ENCODE results near the gene GRPR.
"Not testable (repeated sequence)": the region's sequence is repeated elsewhere in the genome, so short reads cannot be mapped to it uniquely, and the experiment has no call there.

The GRPR gene

DNA sequence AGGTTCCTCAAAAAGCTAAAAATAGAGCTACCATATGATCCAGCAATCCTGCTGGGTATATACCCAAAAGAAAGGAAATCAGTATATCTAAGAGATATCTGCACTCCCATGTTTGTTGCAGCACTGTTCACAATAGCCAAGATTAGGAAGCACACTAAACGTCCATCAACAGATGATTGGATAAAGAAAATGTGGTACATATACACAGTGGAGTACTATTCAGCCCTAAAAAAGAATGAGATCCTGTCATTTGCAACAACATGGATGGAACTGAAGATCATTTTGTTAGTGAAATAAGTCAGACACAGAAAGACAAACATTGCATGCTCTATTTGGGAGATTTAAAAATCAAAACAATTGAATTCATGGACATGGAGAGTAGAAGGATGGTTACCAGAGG is 21.7 kb downstream of the GRPR start:
- not testable (repeated sequence) for H3K4me3 ChIP-seq (ENCODE audit: low read depth in 1 of 2, low read length in 2 of 2); H3K27me3 ChIP-seq (ENCODE audit: control insufficient read depth in 1 of 2, insufficient read depth in 2 of 2, low read length in 2 of 2); H3K9ac ChIP-seq (ENCODE audit: low read depth in 1 of 2, low read length in 2 of 2); H3K36me3 ChIP-seq (ENCODE audit: control insufficient read depth in 1 of 2, insufficient read depth in 2 of 2, low read length in 2 of 2); H3K9me3 ChIP-seq (ENCODE audit: control insufficient read depth in 1 of 2, low read length in 2 of 2); H3K4me1 ChIP-seq (ENCODE audit: control insufficient read depth in 1 of 2, insufficient read depth in 2 of 2, low read length in 2 of 2); H3K27ac ChIP-seq (ENCODE audit: low read depth, low read length)

DNA sequence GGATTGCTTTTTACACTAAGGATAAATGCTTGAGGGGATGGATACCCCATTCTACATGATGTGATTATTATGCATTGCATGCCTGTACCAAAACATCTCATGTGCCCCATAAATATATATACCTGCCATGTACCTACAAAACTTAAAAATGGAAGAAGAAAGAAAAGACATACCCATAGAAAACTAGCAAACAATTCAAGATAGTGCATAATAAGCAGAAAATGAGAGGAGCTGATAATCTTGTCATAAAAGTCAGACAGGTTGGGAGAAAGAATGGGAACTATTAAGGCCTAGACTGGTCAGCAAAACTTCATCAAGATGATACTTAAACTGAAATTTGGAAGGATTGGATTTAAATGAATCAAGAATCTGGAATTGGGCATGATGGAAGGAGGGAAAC is 22.3 kb downstream of the GRPR start:
- H3K4me1 ChIP-seq (ENCODE audit: control insufficient read depth in 1 of 2, insufficient read depth in 2 of 2, low read length in 2 of 2): no peaks in the 10 kb centered on the region
- H3K9ac ChIP-seq (ENCODE audit: low read depth in 1 of 2, low read length in 2 of 2): no peak overlapping the region
- H3K27ac ChIP-seq (ENCODE audit: low read depth, low read length): no peak overlapping the region
- H3K36me3 ChIP-seq (ENCODE audit: control insufficient read depth in 1 of 2, insufficient read depth in 2 of 2, low read length in 2 of 2): no peaks in the 10 kb centered on the region
- no peaks in the 10 kb centered on the region for H3K9me3 ChIP-seq (ENCODE audit: control insufficient read depth in 1 of 2, low read length in 2 of 2)
- no peak overlapping the region for H3K4me3 ChIP-seq (ENCODE audit: low read depth in 1 of 2, low read length in 2 of 2)
- no peaks in the 10 kb centered on the region for H3K27me3 ChIP-seq (ENCODE audit: control insufficient read depth in 1 of 2, insufficient read depth in 2 of 2, low read length in 2 of 2)

DNA sequence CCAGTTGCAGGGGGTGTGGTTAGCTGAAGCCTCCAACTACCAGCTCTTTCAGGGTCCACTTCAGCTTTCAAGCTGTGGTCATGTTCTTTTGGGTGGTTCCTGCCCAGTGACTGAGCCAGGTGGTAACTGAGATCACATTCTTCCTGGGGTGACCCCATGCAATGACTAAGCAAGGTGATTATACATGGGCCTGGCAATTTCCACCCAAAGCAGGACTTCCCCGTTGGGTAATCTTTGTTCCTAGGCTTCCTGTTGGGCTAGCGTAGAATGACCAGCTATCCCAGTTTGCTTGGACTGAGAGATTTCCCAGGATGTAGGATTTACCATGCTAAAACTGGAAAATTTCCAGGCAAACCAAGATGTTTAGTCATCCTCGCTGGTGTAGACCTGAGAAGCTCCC is 25.5 kb downstream of the GRPR start:
- H3K27ac ChIP-seq (ENCODE audit: low read depth, low read length): no peak overlapping the region
- no peaks in the 10 kb centered on the region for H3K27me3 ChIP-seq (ENCODE audit: control insufficient read depth in 1 of 2, insufficient read depth in 2 of 2, low read length in 2 of 2)
- H3K9ac ChIP-seq (ENCODE audit: low read depth in 1 of 2, low read length in 2 of 2): no peak overlapping the region
- no peak overlapping the region for H3K4me3 ChIP-seq (ENCODE audit: low read depth in 1 of 2, low read length in 2 of 2)
- H3K4me1 ChIP-seq (ENCODE audit: control insufficient read depth in 1 of 2, insufficient read depth in 2 of 2, low read length in 2 of 2): no peaks in the 10 kb centered on the region
- no peaks in the 10 kb centered on the region for H3K36me3 ChIP-seq (ENCODE audit: control insufficient read depth in 1 of 2, insufficient read depth in 2 of 2, low read length in 2 of 2)
- no peaks in the 10 kb centered on the region for H3K9me3 ChIP-seq (ENCODE audit: control insufficient read depth in 1 of 2, low read length in 2 of 2)

DNA sequence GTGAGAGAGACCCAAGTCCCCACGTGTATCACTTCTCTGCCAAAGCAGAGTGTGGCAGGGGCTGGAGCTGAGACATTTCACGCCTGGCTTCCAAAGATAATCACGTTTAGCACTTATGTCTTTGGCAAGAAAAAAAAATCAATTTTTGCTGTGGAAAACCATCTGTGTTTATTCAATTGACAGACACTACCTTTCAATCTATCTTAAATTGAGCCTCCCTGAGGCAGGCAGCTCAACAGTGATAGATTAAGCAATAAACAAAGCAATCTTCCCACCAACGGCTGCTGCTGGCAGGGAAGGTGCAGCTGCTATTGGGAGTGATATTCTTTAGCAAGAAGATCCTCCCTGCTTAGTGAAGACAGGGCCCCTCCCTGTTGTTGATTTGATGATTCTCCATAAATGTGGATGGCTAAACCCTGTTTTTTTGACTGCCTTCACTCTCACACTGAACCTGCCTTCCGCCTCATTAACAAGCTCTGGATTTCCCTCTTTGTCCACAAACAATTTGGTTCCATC is 32.3 kb downstream of the GRPR start:
- H3K4me1 ChIP-seq (ENCODE audit: control insufficient read depth in 1 of 2, insufficient read depth in 2 of 2, low read length in 2 of 2): no peaks in the 10 kb centered on the region
- H3K4me3 ChIP-seq (ENCODE audit: low read depth in 1 of 2, low read length in 2 of 2): no peak overlapping the region
- H3K27ac ChIP-seq (ENCODE audit: low read depth, low read length): no peak overlapping the region
- H3K27me3 ChIP-seq (ENCODE audit: control insufficient read depth in 1 of 2, insufficient read depth in 2 of 2, low read length in 2 of 2): no peaks in the 10 kb centered on the region
- no peaks in the 10 kb centered on the region for H3K9me3 ChIP-seq (ENCODE audit: control insufficient read depth in 1 of 2, low read length in 2 of 2)
- H3K36me3 ChIP-seq (ENCODE audit: control insufficient read depth in 1 of 2, insufficient read depth in 2 of 2, low read length in 2 of 2): no peaks in the 10 kb centered on the region
- H3K9ac ChIP-seq (ENCODE audit: low read depth in 1 of 2, low read length in 2 of 2): no peak overlapping the region

DNA sequence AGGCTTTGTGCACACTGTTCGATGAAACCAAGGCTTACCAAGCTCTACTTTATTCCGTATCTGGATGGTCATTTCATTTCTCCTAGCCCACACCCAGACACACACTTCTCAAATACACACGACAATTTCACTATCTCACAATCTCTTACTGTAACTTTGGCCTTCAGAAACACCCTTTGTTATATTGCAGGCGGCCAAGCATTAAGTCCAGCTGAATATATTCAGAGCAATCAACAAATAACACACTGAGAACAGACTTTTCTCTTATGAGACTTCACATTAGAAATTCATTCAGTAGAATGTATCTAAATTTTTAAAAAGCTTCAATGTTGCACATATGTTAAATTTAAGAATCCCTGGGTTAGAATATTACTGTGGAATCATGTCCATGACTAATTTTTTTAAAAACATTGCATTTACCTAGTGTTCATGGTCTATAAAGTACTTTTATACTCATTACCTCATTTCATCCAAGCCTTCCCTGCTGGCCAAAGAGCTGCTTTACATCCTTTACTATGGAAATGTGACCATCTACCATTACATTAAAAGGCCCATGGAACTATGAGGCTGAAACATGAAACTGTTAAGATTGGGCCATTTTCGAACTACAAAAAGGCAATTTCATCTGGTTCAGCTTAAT is 33.4 kb downstream of the GRPR start:
- Histone ChIP-seq H3K4me3 (ENCODE audit: low read depth in 1 of 2, low read length in 2 of 2) (no peak overlapping the region), H3K9me3 (ENCODE audit: control insufficient read depth in 1 of 2, low read length in 2 of 2) (no peaks in the 10 kb centered on the region), H3K36me3 (ENCODE audit: control insufficient read depth in 1 of 2, insufficient read depth in 2 of 2, low read length in 2 of 2) (no peaks in the 10 kb centered on the region), H3K9ac (ENCODE audit: low read depth in 1 of 2, low read length in 2 of 2) (no peak overlapping the region), H3K27ac (ENCODE audit: low read depth, low read length) (no peak overlapping the region), H3K4me1 (ENCODE audit: control insufficient read depth in 1 of 2, insufficient read depth in 2 of 2, low read length in 2 of 2) (no peaks in the 10 kb centered on the region), H3K27me3 (ENCODE audit: control insufficient read depth in 1 of 2, insufficient read depth in 2 of 2, low read length in 2 of 2) (no peaks in the 10 kb centered on the region)

DNA sequence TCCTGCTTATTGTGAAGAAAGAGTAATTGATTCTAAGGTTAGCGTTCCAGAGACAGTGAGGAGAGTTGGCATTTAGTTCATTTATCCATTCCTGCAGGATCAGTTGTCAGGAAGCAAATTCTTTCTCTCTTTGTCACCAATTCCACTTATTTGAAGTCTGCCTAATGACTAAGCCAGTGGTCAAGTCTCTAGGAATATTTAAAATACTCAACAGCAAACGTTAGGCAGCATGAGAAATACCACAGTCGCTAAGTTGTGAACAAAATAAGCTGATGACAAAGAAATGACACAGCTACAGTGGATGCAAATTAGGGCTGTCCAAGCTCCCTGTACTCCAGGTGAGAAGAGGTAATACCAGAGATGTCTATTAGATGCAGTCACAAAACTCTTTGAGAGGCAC is 37.4 kb downstream of the GRPR start:
- no peak overlapping the region for H3K27ac ChIP-seq (ENCODE audit: low read depth, low read length)
- no peaks in the 10 kb centered on the region for H3K4me1 ChIP-seq (ENCODE audit: control insufficient read depth in 1 of 2, insufficient read depth in 2 of 2, low read length in 2 of 2)
- H3K4me3 ChIP-seq (ENCODE audit: low read depth in 1 of 2, low read length in 2 of 2): no peak overlapping the region
- no peak overlapping the region for H3K9ac ChIP-seq (ENCODE audit: low read depth in 1 of 2, low read length in 2 of 2)
- no peaks in the 10 kb centered on the region for H3K9me3 ChIP-seq (ENCODE audit: control insufficient read depth in 1 of 2, low read length in 2 of 2)
- H3K27me3 ChIP-seq (ENCODE audit: control insufficient read depth in 1 of 2, insufficient read depth in 2 of 2, low read length in 2 of 2): no peaks in the 10 kb centered on the region
- H3K36me3 ChIP-seq (ENCODE audit: control insufficient read depth in 1 of 2, insufficient read depth in 2 of 2, low read length in 2 of 2): no peaks in the 10 kb centered on the region

DNA sequence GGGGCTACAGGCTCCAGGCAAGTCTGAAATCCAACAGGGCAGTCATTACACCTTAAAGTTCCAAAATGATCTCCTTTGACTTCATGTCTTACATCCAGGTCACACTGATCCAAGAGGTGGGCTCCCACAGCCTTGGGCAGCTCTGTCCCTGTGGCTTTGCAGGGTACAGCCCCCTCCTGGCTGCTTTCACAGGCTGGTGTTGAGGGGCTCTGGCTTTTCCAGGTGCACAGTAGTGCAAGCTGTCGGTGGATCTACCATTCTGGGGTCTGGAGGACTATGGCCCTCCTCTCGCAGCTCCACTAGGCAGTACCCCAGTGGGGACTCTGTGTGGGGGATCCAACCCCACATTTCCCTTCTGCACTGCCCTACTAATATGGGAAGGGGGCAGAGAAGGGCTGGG is 37.8 kb downstream of the GRPR start:
- H3K9me3 ChIP-seq (ENCODE audit: control insufficient read depth in 1 of 2, low read length in 2 of 2); H3K27ac ChIP-seq (ENCODE audit: low read depth, low read length); H3K4me1 ChIP-seq (ENCODE audit: control insufficient read depth in 1 of 2, insufficient read depth in 2 of 2, low read length in 2 of 2); H3K9ac ChIP-seq (ENCODE audit: low read depth in 1 of 2, low read length in 2 of 2); H3K36me3 ChIP-seq (ENCODE audit: control insufficient read depth in 1 of 2, insufficient read depth in 2 of 2, low read length in 2 of 2); H3K4me3 ChIP-seq (ENCODE audit: low read depth in 1 of 2, low read length in 2 of 2); H3K27me3 ChIP-seq (ENCODE audit: control insufficient read depth in 1 of 2, insufficient read depth in 2 of 2, low read length in 2 of 2): not testable (repeated sequence)

DNA sequence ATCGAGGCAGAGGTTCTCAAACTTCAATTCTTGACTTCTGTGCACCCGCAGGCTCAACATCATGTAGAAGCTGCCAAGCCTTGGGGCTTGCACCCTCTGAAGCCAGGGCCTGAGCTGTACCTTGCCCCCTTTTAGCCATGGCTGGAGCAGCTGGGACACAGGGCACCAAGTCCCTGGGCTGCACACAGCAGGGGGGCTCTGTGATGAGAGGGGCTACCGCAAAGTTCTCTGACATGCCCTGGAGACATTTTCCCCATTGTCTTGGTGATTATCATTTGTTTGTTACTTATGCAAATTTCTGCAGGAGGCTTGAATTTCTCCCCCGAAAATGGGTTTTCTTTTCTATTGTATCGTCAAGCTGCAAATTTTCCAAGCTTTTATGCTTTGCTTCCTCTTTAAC is 39.0 kb downstream of the GRPR start:
- H3K9ac ChIP-seq (ENCODE audit: low read depth in 1 of 2, low read length in 2 of 2): no peak overlapping the region
- no peaks in the 10 kb centered on the region for H3K36me3 ChIP-seq (ENCODE audit: control insufficient read depth in 1 of 2, insufficient read depth in 2 of 2, low read length in 2 of 2)
- no peaks in the 10 kb centered on the region for H3K27me3 ChIP-seq (ENCODE audit: control insufficient read depth in 1 of 2, insufficient read depth in 2 of 2, low read length in 2 of 2)

DNA sequence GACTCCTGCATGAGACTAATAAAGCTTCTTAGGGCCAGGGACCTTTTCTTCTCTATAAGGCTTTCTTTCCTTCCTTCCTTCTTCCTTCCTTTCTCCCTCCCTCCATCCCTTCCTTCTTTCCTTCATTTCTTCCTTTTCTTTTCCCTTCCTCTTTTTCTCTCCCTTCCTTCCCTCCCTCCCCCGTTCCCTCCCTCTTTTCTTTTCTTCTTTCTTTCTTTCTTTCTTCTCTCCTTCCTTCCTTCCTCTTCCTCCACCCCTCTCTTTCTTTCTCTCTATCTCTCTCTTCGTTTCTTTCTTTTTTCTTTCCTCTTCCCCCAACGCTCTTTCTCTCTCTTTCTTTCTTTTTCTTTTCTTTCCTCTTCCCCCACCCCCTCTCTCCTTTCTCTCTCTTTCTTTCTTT is 41.4 kb downstream of the GRPR start:
- Histone ChIP-seq H3K27ac (ENCODE audit: low read depth, low read length) (no peak overlapping the region), H3K4me1 (ENCODE audit: control insufficient read depth in 1 of 2, insufficient read depth in 2 of 2, low read length in 2 of 2) (no peaks in the 10 kb centered on the region), H3K9ac (ENCODE audit: low read depth in 1 of 2, low read length in 2 of 2) (no peak overlapping the region), H3K9me3 (ENCODE audit: control insufficient read depth in 1 of 2, low read length in 2 of 2) (no peaks in the 10 kb centered on the region), H3K27me3 (ENCODE audit: control insufficient read depth in 1 of 2, insufficient read depth in 2 of 2, low read length in 2 of 2) (no peaks in the 10 kb centered on the region), H3K4me3 (ENCODE audit: low read depth in 1 of 2, low read length in 2 of 2) (no peak overlapping the region), H3K36me3 (ENCODE audit: control insufficient read depth in 1 of 2, insufficient read depth in 2 of 2, low read length in 2 of 2) (no peaks in the 10 kb centered on the region)

More for the DNA sequence above, 39.0 kb downstream of the GRPR start:
- Histone ChIP-seq H3K4me3 (ENCODE audit: low read depth in 1 of 2, low read length in 2 of 2) (no peak overlapping the region), H3K9me3 (ENCODE audit: control insufficient read depth in 1 of 2, low read length in 2 of 2) (no peaks in the 10 kb centered on the region), H3K4me1 (ENCODE audit: control insufficient read depth in 1 of 2, insufficient read depth in 2 of 2, low read length in 2 of 2) (no peaks in the 10 kb centered on the region), H3K27ac (ENCODE audit: low read depth, low read length) (no peak overlapping the region)

DNA sequence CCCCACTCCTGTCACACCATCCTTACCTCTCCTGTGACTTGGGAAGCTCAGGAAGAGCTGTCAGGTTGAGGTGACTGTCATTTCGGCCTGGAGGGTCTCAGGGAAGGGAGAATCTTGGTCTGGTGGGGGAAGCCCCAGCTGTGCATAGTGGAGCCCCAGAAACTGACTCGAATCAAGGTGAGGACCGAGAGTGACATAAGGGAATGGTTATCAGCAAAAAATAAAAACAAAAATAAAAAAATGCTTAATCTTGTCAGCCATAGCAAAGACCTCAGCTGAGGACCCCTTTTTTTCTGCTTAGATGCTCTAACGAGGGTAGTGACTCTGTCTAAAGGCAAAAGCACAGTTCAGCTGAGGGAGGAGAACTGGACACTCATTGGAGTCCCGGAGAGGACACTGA is 43.8 kb downstream of the GRPR start, which contains the start of gene MAGEB17:
TSS of gene MAGEB17 (plus strand) at position 301 of the 400 bp plus-strand sequence. CDS start 2,902 bp downstream, outside the sequence.
- Histone ChIP-seq H3K4me3 (ENCODE audit: low read depth in 1 of 2, low read length in 2 of 2) (no peak within 1 kb of the TSS), H3K4me1 (ENCODE audit: control insufficient read depth in 1 of 2, insufficient read depth in 2 of 2, low read length in 2 of 2) (no peaks in the 10 kb centered on the region), H3K36me3 (ENCODE audit: control insufficient read depth in 1 of 2, insufficient read depth in 2 of 2, low read length in 2 of 2) (no peaks in the 10 kb centered on the region), H3K9ac (ENCODE audit: low read depth in 1 of 2, low read length in 2 of 2) (no peak within 1 kb of the TSS), H3K9me3 (ENCODE audit: control insufficient read depth in 1 of 2, low read length in 2 of 2) (no peaks in the 10 kb centered on the region), H3K27me3 (ENCODE audit: control insufficient read depth in 1 of 2, insufficient read depth in 2 of 2, low read length in 2 of 2) (no peaks in the 10 kb centered on the region), H3K27ac (ENCODE audit: low read depth, low read length) (no peak within 1 kb of the TSS)

DNA sequence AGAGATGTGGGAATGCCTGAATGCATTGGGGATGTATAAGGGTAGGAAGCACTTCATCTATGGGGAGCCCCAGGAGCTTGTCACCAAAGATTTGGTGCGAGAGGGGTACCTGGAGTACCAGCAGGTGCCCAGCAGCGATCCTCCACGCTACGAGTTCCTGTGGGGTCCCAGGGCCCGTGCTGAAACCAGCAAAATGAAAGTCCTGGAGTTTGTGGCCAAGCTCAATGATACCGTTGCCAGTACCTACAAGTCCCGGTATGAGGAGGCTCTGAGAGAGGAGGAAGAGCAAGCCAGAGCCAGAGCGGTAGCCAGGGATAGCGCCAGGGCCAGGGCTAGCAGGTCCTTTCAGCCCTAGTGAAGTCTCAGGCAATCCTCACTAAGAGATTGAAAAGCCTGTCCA is 47.7 kb downstream of the GRPR start:
- H3K9me3 ChIP-seq (ENCODE audit: control insufficient read depth in 1 of 2, low read length in 2 of 2): no peaks in the 10 kb centered on the region
- no peaks in the 10 kb centered on the region for H3K36me3 ChIP-seq (ENCODE audit: control insufficient read depth in 1 of 2, insufficient read depth in 2 of 2, low read length in 2 of 2)
- H3K4me3 ChIP-seq (ENCODE audit: low read depth in 1 of 2, low read length in 2 of 2): no peak overlapping the region
- no peaks in the 10 kb centered on the region for H3K4me1 ChIP-seq (ENCODE audit: control insufficient read depth in 1 of 2, insufficient read depth in 2 of 2, low read length in 2 of 2)
- H3K9ac ChIP-seq (ENCODE audit: low read depth in 1 of 2, low read length in 2 of 2): no peak overlapping the region
- H3K27ac ChIP-seq (ENCODE audit: low read depth, low read length): no peak overlapping the region
- no peaks in the 10 kb centered on the region for H3K27me3 ChIP-seq (ENCODE audit: control insufficient read depth in 1 of 2, insufficient read depth in 2 of 2, low read length in 2 of 2)
